Measurements from ENCODE around the gene CDH4. TPM values are rescaled to one million over a fixed set of nuclear protein-coding genes. Genes with fewer than 3 reads are reported as not detected.

The CDH4 gene
- total RNA-seq, 2 experiments from 2014 or later, result not detected

GRCh38 chr20:61316346-61316745 lies 64.3 kb downstream of the CDH4 start:
- POLR2A ChIA-PET, result no interaction called here
- BruUV-seq (replicated peaks), result no TSS peak

GRCh38 chr20:61317966-61318530 lies 66.0 kb downstream of the CDH4 start:
- no TSS peak for BruUV-seq (replicated peaks)
- DNase-seq (ENCODE audit: low spot score), result no peak
- H2AFZ ChIP-seq (ENCODE audit: low read length), result no peak overlapping the region
- intact Hi-C loops (cut with micrococcal nuclease; ENCODE audit: unreplicated experiment), result no loop called here
- H3K27ac ChIP-seq (ENCODE audit: low read depth, low read length, poor library complexity, severe bottlenecking), result no peak overlapping the region
- no peaks in the 10 kb centered on the region for H3K36me3 ChIP-seq (ENCODE audit: insufficient read depth, low read length)
- TF ChIP-seq EZH2phosphoT487 (IDR thresholded peaks at IDR 0.05; ENCODE audit: borderline replicate concordance, low read depth, low read length) (no peak), CTCF (conservative IDR thresholded peaks at IDR 0.05; ENCODE audit: low read length) (no peak)
- H4K20me1 ChIP-seq (ENCODE audit: insufficient read depth, low read length), result no peaks in the 10 kb centered on the region
- ChIA-PET CTCF (ENCODE audit: unreplicated experiment) (no interaction called here), POLR2A (no interaction called here)
- no peak overlapping the region for H3K4me3 ChIP-seq (ENCODE audit: low read depth, low read length, poor library complexity, severe bottlenecking)
- H3K4me1 ChIP-seq (ENCODE audit: insufficient read depth, low read length, poor library complexity, severe bottlenecking), result no peaks in the 10 kb centered on the region
- H3K9me3 ChIP-seq (ENCODE audit: low read length), result no peaks in the 10 kb centered on the region
- H3K79me2 ChIP-seq (ENCODE audit: insufficient read depth, low read depth, low read length), result no peaks in the 10 kb centered on the region
- H3K4me2 ChIP-seq (ENCODE audit: low read length), result no peak overlapping the region
- H3K9me2 ChIP-seq (ENCODE audit: insufficient read depth, low read length), result no peaks in the 10 kb centered on the region

More at GRCh38 chr20:61316346-61316745, 64.3 kb downstream of the CDH4 start:
- no peak for DNase-seq (ENCODE audit: low spot score)
- H3K4me3 ChIP-seq (ENCODE audit: low read depth, low read length, poor library complexity, severe bottlenecking), result no peak overlapping the region
- no peak overlapping the region for H2AFZ ChIP-seq (ENCODE audit: low read length)
- H3K27ac ChIP-seq (ENCODE audit: low read depth, low read length, poor library complexity, severe bottlenecking), result no peak overlapping the region
- TF ChIP-seq EZH2phosphoT487 (IDR thresholded peaks at IDR 0.05; ENCODE audit: borderline replicate concordance, low read depth, low read length) (no peak), CTCF (conservative IDR thresholded peaks at IDR 0.05; ENCODE audit: low read length) (no peak)
- H3K4me1 ChIP-seq (ENCODE audit: insufficient read depth, low read length, poor library complexity, severe bottlenecking), result no peaks in the 10 kb centered on the region
- no peaks in the 10 kb centered on the region for H4K20me1 ChIP-seq (ENCODE audit: insufficient read depth, low read length)
- H3K36me3 ChIP-seq (ENCODE audit: insufficient read depth, low read length), result no peaks in the 10 kb centered on the region
- intact Hi-C loops (cut with micrococcal nuclease; ENCODE audit: unreplicated experiment), result no loop called here
- no peaks in the 10 kb centered on the region for H3K9me3 ChIP-seq (ENCODE audit: low read length)
- no peaks in the 10 kb centered on the region for H3K9me2 ChIP-seq (ENCODE audit: insufficient read depth, low read length)
- no peak overlapping the region for H3K4me2 ChIP-seq (ENCODE audit: low read length)
- no peaks in the 10 kb centered on the region for H3K79me2 ChIP-seq (ENCODE audit: insufficient read depth, low read depth, low read length)
- CTCF ChIA-PET (ENCODE audit: unreplicated experiment), result no interaction called here

GRCh38 chr20:61320691-61321425 lies 68.8 kb downstream of the CDH4 start:
- ChIA-PET POLR2A (no interaction called here), CTCF (ENCODE audit: unreplicated experiment) (no interaction called here)
- intact Hi-C loops (cut with micrococcal nuclease; ENCODE audit: unreplicated experiment), result no loop called here
- H3K27ac ChIP-seq (ENCODE audit: low read depth, low read length, poor library complexity, severe bottlenecking), result no peak overlapping the region
- no peak overlapping the region for H3K4me2 ChIP-seq (ENCODE audit: low read length)
- no peaks in the 10 kb centered on the region for H3K9me3 ChIP-seq (ENCODE audit: low read length)
- H2AFZ ChIP-seq (ENCODE audit: low read length), result no peak overlapping the region
- BruUV-seq (replicated peaks), result no TSS peak
- no peaks in the 10 kb centered on the region for H3K79me2 ChIP-seq (ENCODE audit: insufficient read depth, low read depth, low read length)
- H3K4me3 ChIP-seq (ENCODE audit: low read depth, low read length, poor library complexity, severe bottlenecking), result no peak overlapping the region
- H3K36me3 ChIP-seq (ENCODE audit: insufficient read depth, low read length), result no peaks in the 10 kb centered on the region
- TF ChIP-seq CTCF (conservative IDR thresholded peaks at IDR 0.05; ENCODE audit: low read length) (no peak), EZH2phosphoT487 (IDR thresholded peaks at IDR 0.05; ENCODE audit: borderline replicate concordance, low read depth, low read length) (no peak)
- no peaks in the 10 kb centered on the region for H3K4me1 ChIP-seq (ENCODE audit: insufficient read depth, low read length, poor library complexity, severe bottlenecking)
- H4K20me1 ChIP-seq (ENCODE audit: insufficient read depth, low read length), result no peaks in the 10 kb centered on the region
- DNase-seq (ENCODE audit: low spot score), result no peak
- H3K9me2 ChIP-seq (ENCODE audit: insufficient read depth, low read length), result no peaks in the 10 kb centered on the region

All from OCI-LY7 (cell line).